IPS-NIHi7 (cell line): Measurements from ENCODE around the gene ZBTB7C.
A peak's percentile ranks its signal among the peaks of the same experiment; 100 is the strongest.

Source experiments
- DNase-seq: peaks from one replicate; pipeline ENCODE4 v3.0.0; 2012; ENCODE audit warnings: mixed read lengths; ENCODE audit errors: extremely low spot score

Gene ZBTB7C

DNA sequence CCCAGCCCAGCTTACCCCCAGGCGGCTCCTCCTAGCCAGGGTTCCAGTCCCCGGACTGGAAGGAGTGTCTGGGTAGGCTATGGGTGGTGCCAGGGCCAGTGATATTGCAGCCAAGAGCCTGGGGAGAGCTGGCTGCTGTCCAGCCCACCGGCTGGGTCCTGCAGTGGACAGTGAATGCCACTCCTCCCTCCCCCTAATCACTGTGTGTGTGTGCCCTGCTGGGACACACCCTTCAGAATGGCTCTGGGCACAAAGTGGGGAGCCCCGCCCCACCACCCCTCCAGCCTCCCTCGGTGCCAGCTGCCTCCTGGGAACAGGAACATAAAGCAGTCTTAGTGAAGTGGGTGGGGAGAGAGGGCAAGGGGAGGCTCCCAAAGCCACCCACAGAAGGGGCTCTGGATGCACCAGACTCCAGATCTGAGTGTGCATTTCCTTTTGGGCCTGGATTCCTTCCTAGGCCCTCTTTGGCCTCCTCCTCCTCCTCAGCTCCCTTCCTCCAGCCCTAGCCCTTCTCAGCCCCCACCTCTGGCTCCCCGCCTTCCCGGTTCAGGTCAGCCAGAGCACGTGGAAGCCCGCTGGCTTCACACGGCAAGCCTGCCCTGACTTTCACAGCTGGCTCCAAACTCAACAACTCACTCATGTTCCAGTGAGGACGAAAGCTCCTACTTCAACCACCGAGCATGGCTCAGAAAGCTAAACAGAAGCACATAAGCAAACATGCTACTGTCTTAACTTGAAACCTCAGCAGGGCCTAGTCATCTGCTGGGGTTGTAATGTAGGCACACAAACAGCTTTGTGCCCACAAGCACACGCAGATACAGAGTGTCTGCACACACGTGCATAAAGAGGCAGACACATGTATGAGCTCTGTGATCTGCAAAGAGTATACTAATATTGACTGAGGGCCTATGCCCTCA is 269.5 kb downstream of the ZBTB7C start:
- DNase-seq, result no peak

DNA sequence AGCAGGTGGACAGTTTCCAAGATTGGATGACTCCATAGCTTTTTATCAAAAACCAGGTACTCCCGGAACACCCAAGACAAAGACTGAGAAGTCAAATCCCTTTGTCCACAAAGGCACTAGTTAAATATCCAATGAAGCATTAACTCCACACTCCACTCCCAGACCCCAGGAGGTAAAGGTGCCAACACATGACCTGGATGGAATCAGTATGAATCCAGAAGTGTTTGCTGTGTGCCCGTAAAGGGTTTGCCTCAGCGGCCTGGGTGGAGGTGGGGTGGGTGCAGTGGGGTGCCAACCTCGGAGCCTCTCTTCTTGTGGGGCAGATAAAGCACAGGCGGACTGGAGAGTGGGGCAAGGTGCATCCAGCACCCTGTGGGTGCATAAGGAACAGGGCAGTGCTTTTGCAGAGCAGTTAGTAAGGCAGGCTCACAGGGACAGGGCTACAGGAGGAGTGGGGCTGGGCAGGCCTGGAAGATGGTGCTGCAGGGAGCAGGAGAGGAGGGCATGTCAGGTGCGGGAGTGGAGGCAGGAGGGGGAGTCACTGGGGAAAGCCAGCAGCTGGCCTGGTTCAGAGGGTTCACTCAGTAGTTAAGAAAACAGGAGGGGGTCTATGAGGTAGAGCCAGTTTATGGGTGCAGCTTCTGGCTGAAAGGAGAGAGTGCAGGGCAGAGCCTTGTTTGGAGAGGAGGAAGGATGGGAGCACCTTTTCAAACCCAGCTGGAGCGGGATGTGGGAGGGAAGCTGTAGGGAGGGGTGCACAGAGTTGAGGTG is 270.3 kb downstream of the ZBTB7C start:
- DNase-seq, result no peak

DNA sequence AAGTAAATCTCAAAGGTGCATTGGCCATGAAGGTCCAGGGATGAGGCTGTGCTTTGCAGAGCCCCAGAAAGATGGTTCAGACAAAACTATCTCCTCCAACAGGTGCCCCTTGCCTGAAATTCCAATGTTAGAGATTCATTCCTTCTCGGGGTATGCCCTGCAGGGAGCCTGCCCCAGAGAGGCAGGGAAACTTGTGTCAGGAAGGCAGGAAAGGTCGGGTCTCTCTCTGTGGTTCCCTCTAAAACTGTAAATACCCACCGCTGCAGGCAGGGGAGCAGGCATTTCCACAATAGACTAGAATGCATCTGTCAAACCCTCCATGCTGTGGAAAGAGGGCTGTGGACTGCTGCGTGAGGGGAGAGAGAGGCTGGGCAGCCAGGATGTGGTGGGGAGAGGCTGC is 271.0 kb downstream of the ZBTB7C start:
- no peak for DNase-seq

DNA sequence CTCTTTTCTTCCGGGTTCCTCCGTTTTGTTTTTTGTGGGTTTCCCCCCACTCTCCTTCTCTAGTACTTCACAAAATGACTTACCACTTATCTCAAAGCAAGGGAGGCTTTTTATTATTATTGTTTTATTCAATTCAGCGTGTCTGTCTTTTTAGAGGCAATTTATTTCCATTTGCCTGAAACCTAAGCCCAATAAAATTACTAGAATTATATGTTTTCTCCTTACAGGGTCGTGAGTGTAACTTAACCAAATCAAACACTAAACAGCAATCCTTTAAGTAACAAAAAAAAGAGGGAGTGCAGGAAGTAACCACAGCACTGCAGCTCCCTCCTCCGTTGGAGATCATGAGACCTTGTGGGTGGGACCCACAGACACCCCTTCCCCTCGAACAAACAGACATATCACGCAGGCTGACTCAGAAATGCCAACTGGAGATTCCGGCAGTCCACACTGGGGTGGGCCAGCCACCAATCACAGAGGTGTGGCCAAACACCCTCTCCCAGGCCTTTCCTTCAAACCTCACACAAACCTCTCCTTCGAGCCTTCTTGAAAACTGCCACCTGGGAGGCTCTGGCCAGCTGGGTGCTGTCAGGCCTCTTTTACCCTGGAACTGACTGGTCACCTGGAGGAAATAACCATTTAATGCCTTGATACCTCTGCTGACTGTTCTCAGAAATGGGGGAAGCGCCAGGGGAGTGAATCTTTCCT is 271.7 kb downstream of the ZBTB7C start:
- no peak for DNase-seq

DNA sequence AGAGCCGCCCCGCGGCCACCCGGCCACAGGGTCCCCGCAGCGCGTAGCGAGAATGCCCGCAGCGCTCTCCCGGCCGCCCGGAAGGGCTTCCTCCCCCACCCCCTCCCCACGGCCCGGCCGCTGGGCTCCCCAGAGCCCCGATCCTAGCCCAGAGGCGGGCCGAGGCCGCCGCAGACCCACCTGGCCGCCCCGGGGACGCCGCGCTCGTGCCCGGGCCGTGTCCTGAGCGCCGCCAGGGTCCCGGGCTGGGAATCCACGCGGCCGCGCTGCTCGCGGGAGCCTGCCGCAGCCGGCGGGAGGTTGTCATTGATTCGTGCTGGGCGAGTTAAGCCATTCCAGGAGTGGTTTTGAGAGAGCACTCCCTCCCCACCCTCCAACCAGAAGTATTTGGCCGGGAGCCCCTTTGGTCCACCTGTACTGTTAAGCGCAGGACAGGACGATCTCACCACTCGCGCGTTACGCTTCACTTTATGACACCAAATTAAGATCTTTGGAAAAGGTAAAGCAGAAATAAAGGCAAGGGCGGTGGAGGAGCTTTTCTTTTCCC is 272.3 kb downstream of the ZBTB7C start:
- peak; percentile 58 for DNase-seq

DNA sequence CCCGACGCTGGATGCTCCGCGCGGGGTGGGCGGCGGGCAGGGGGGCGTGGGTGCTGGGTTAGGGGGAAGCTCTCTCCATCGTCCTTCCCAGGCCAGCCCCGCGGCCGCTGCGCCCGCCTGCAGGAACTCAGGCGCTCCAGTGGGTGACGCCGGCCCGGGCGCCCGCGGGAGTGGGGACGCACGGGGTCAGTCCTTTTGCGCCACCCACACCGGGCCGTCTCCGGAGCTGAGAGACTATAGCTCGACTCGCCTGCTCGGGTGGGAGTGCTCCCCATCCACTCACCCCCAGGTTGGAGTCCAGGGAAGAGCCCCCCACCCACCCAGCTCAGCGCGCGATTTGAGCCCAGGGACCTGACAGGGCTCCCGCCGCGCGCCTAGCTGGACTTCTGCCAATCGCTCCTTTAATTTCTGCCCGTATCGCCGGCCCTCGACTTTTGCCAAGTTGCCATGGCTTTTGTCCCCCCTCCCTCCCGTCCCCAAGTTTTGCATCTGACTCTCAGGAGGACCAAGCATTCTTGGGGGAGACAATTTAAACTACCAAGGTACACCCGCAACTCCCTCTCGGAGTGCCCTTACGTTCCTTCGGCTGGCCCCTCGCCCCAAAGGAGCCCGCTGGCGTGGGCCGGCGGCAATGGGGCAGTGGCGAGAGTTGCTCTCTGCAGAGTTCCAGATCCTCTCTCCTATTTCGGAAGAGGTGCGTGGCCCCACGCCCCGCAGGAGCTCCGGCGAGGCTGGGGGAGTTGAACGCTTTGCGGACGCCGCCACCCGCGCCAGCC is 272.9 kb downstream of the ZBTB7C start:
- DNase-seq, result no peak

DNA sequence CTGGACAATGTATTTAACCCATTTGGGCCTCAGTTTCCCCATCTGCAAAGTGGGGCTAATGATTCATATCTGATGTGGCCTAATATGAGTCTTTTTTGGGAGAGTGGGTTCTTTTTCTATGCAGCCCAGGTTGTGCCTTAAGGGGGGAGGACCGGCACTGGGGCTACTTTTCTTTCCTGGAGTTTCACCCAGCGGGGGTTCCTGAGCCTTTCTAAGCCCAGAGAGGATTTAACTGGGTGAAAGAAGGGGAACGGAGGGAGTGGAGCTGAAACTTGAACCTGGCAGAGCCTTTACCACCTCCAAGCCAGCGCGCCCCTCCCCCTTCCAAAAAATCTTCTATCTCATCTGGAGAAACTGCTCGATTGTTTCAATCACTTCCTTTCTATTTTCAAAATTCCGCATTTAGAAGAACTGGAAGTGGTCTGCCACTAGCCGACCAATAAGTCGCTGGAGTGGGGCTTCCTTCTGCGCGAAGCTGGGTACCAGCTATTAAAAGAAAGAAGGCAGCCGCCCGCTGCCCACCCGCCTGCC is 273.7 kb downstream of the ZBTB7C start:
- no peak for DNase-seq

DNA sequence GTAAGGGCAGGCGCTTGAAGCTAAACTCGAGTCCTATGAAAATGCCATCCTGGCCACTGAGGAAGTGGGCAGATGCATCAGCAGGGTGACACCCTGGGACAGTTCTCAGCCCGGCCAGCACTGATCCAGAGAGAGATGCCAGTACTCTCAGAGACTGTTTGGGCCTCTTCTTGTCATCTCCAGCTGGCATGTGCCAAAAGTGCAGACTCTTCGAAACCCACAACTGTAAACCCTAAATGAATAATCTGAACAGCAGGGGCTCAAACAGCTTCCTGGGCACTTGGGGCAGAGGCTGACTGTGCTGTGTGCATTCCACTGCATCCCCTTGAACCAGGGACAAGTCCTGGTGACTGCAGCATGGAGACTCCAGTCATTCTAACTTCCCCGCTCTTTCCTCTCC is 274.6 kb downstream of the ZBTB7C start:
- DNase-seq, result no peak

DNA sequence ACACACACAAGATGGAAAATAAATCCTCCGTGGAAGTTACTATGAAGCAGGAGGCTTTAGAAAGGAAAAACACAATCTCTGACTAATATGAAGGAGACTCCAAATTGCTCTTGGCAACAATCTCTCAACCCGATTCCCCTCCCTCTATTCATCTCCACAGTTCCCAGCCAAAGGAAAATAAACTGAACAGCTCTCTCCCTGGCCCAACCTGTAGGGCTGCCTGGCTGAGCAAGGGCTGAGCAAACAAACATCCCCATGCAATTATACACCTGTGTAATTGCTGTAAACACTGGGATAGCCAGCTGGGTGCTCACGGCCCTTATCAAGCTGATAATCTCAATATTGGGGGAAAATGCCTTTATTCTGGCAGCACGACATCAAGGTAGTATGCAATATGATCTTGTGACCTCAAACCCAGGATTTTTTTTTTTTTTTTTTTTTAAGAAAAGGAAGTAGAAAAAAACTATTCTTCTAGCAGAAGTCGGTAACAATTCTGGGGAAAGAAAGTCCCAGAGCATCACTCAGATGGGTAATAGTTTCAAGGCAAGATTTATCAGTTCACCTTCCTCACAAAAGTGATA is 275.4 kb downstream of the ZBTB7C start:
- no peak for DNase-seq

DNA sequence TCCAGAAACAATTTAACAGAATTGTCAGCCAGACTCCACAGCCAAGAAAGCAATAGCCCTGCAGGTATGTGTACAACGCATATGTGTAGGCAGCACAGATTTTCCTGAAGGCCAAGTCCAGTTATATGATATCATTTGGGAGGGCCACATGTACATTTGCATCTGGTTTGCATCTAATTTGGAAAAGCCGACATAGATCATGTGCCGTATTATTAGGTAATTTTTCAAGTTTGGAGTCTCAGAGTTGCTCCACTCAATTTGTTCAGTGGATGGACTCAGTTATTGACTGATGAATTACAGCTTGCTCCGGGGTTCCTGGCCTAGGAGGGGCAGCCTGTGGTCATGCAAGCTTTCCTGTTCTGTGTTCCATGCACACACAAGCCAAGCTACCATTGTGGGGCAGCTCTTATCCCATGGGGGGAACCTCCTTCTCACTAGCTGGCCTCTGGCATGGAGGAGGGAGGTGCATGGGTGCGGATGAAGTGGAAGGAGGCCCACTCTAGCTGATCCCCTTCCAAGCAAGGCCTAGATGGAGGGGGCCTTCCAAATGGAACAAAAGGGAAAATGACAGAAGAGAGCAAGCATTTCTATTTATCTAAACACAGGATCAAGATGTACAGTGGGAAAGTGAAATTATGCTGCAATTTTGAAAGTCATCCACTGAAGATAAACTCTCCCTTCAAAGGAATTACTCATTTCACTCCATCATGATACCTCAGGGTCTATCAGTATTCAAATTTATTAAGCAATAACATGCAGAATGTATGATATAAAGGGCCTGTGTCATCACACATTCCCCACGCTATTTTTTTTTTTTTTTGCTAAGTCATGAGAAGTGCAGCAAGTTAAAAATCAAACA is 276.2 kb downstream of the ZBTB7C start:
- no peak for DNase-seq

DNA sequence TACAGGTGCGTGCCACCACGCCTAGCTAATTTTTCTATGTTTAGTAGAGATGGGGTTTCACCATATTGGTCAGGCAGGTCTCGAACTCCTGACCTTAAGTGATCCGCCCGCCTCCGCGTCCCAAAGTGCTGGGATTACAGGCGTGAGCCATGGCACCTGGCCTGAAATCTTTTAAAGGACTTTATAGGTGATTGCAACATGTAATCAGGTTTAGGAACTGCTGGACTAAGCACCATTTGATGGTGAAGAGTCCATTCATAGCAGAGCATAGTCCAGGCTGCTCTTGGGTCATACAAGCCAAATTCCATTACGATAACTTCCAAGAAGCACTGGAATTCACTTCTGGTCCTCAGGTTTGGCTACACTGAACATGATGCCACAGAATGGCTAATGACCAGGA is 278.1 kb downstream of the ZBTB7C start:
- no peak for DNase-seq

DNA sequence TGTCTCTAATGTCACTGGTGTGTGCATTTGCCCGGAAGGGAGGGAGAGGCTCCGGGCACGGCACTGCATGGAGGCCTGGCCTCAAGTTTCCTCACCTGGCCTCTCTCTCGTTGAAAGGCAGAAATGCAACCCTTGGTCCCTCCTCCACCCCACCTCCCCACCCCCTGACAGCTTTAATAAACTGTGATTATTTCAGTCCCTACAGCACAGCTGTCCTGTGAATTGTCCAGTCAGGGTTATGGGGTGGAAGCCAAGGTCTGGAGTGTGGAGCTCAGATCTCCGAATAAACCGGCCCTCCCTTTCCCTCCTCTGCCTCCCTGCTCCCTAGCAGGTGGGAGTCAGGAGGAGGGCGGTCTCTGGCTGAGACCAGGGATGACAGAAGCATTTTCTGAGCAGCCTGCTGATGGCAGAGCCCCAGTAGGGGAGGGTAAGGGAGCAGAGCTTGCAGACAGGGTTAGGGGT is 279.5 kb downstream of the ZBTB7C start:
- peak; percentile 61 for DNase-seq

DNA sequence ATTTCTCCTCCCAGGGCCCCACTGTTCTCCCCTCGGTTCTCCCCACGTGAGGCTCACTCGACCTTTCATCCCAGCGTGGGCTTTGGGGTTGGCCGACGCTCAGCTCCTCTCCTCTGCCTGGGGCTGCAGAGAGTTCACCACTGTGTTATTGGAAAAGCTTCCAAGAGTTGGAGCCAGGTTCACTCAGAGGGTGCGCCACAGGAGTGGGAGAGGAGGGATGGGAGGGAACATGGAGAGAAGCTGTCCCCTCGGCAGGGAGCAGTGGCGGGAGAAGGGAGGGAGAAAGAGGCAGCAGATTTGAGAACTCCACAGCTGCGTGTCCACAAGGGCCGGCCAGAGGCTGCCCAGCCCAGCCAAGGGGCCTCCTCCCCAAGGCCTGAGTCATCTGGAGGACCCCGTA is 281.6 kb downstream of the ZBTB7C start:
- no peak for DNase-seq

DNA sequence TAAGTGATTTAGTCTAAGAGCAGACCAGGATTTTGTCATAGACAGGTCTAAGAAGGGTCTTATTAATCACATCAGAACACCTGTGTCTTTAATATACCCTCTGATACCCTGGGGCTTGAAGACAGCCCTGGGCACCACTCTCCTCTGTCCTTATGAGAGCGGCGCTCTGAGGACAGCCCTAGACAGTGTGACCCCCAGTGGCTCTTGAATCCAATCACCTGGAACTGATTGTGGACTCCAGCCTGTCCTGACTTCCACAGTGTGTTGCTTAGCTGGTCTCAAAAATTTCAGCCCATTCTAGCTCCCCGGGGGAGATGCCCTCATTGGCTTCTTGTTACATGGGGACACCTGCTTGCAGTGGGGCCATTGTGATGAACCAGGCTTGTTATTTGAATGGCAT is 282.9 kb downstream of the ZBTB7C start:
- no peak for DNase-seq

DNA sequence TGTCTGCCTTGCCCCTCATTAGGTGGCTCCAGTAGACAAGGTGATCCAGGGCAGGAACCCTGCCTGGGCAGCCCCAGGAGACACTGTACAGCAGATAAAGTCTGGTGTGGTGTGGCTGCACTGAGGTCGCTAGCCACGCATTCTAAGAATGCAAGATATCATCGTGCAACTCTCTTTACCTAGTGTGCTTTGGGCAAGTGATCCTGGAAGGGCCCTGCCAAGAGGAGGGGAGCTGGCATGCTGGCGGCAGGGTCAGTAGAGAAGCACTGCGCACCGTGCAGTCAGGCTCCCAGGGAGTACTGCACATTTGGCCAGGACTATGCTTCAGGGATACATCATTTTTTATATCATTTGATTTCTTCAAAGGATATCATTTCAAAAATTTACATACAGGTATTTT is 283.5 kb downstream of the ZBTB7C start:
- DNase-seq, result no peak

DNA sequence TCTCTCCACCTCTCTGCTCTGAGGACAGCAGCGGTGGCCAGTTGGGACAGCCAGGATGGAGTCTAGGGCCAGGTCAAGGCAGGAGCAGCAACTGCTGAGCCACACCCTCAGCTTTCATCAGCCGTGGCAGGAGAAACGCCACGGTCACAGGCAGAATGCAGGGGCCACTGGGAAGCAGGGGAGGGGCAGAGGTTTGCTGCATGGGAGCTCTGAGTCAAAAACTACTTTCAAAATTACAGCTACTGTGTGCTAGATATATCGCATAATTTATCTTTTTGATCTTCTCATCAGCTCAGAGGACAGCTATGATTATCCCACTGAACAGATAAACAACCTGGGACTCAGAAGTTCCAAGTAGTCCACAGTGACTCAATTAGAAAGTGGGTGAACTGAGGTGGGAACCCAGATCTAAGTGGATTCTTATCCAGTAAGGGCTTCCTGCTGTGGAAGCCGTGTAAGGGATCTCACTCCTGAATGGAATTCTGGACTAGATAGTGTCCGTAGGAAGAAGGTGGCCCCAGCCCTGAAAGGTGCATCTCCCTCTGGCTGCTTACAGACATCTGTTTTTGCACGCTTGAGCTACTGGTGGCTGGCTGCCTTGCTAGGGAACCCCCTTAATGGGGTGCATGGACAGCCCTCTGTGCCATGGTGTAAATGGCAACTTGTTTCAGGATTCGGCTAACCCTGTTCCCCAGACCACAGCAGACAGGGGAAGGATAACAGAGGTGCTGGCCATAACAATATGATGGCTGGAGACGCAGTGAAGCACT is 284.1 kb downstream of the ZBTB7C start:
- no peak for DNase-seq

DNA sequence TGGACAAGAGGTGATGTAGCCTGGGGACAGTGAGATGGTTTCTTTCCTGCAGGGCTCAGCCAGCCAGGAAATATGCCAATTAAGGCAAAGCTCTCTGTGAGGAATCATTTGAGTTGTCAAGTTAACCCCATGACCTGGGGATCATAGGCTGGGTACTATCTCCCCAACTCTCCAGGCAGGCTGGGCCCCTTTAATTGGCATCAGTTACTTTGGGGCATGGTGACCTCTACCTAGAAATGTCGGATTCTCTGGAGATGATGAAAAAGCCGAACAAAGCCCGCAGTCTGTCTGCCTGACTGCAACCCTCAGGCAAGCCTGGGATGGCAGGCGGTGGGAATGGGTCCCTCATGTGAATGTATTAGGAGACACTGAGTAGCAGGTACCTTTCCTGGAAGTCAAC is 285.2 kb downstream of the ZBTB7C start:
- DNase-seq, result no peak

DNA sequence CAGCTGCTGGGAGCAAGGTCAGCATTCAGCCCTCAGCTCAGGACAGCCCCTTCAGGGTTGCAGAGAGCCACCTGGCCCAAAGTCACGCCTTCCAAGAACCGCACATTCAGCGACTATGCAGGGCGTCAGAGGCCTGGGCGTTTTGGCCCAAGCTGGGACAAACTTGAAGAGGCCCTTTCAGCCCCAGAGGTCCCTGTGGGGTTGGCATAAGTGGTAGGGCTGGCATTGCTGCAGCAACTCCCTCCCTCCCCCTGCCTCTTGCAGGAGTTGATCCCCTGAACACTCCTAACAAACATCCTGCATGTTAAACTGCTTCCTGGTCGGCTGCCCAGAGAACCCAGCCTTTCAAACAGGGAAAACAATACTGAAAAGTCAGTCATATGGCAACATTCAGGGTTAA is 285.9 kb downstream of the ZBTB7C start:
- DNase-seq, result no peak

DNA sequence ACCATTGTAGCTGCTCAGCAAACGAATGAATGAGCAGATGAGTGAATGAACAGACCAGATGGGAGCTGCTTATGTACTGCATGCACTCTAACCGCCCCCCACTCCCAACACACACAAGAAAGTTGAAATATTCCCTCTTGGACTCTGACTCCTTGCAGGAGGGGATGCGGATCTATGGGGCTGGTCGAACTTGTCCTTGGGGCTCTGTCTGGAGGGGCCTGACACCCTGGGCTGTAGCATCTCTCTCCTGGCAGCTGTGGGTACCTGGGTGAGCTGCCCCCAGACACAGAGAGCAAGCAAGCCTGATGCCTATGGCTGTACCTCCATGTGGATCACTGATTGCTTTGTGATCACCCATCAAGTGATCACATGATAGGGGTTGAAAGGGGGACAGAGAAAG is 286.4 kb downstream of the ZBTB7C start:
- no peak for DNase-seq
